ENCODE measurements around the gene WNT9A. TPM values are rescaled to one million over a fixed set of nuclear protein-coding genes. Genes with fewer than 3 reads are reported as not detected.

The WNT9A gene
- total RNA-seq, 2 donors from 2014 or later = 1.4 to 2.0 TPM

- no peak overlapping the region for H3K4me3 ChIP-seq
- TF ChIP-seq POLR2AphosphoS5 (IDR thresholded peaks at IDR 0.05) (no peak), CTCF (IDR thresholded peaks at IDR 0.05) (no peak), POLR2A (IDR thresholded peaks at IDR 0.05) (no peak)
- H3K27ac ChIP-seq = no peak overlapping the region
- no peak for DNase-seq (ENCODE audit: low spot score)
- no peaks in the 10 kb centered on the region for H3K27me3 ChIP-seq (replicated peaks; ENCODE audit: insufficient read depth)
- no peaks in the 10 kb centered on the region for H3K9me3 ChIP-seq
- no peaks in the 10 kb centered on the region for H3K4me1 ChIP-seq (replicated peaks)
- intact Hi-C loops (cut with DNase I) = no loop called here
- no peaks in the 10 kb centered on the region for H3K36me3 ChIP-seq
- 86% methylated on average over 2 of the region's 2 CpGs for WGBS
These were observed 38.5 kb downstream of the WNT9A start for GRCh38 chr1:227909188-227909587.

GRCh38 chr1:227908359-227908758, 39.4 kb downstream of the WNT9A start:
- no peak for DNase-seq (ENCODE audit: low spot score)
- no peaks in the 10 kb centered on the region for H3K9me3 ChIP-seq
- no peaks in the 10 kb centered on the region for H3K27me3 ChIP-seq (replicated peaks; ENCODE audit: insufficient read depth)
- intact Hi-C loops (cut with DNase I) = no loop called here
- no peaks in the 10 kb centered on the region for H3K36me3 ChIP-seq
- no peak overlapping the region for H3K27ac ChIP-seq
- TF ChIP-seq CTCF (IDR thresholded peaks at IDR 0.05) = no peak
- 77% methylated on average over 7 of the region's 7 CpGs for WGBS
- no peak overlapping the region for H3K4me3 ChIP-seq
- no peaks in the 10 kb centered on the region for H3K4me1 ChIP-seq (replicated peaks)

- H3K36me3 ChIP-seq = no peaks in the 10 kb centered on the region
- intact Hi-C loops (cut with DNase I) = no loop called here
- no peaks in the 10 kb centered on the region for H3K27me3 ChIP-seq (replicated peaks; ENCODE audit: insufficient read depth)
- no peak for DNase-seq (ENCODE audit: low spot score)
- TF ChIP-seq POLR2AphosphoS5 (IDR thresholded peaks at IDR 0.05) = no peak
- no peak for TF ChIP-seq POLR2A (IDR thresholded peaks at IDR 0.05)
- WGBS = 82% methylated on average over 9 of the region's 13 CpGs
- no peaks in the 10 kb centered on the region for H3K4me1 ChIP-seq (replicated peaks)
- no peak overlapping the region for H3K4me3 ChIP-seq
- no peaks in the 10 kb centered on the region for H3K9me3 ChIP-seq
- H3K27ac ChIP-seq = no peak overlapping the region
These were observed 40.2 kb downstream of the WNT9A start for GRCh38 chr1:227907439-227908015.

- no peak for DNase-seq (ENCODE audit: low spot score)
- no peaks in the 10 kb centered on the region for H3K9me3 ChIP-seq
- no peaks in the 10 kb centered on the region for H3K27me3 ChIP-seq (replicated peaks; ENCODE audit: insufficient read depth)
- no peak overlapping the region for H3K4me3 ChIP-seq
- H3K36me3 ChIP-seq = no peaks in the 10 kb centered on the region
- no peaks in the 10 kb centered on the region for H3K4me1 ChIP-seq (replicated peaks)
- no peak for TF ChIP-seq CTCF (IDR thresholded peaks at IDR 0.05)
- no peak for TF ChIP-seq POLR2A (IDR thresholded peaks at IDR 0.05)
- 100% methylated on average over 1 of the region's 1 CpG for WGBS
- H3K27ac ChIP-seq = no peak overlapping the region
- intact Hi-C loops (cut with DNase I) = no loop called here
These were observed 41.1 kb downstream of the WNT9A start for GRCh38 chr1:227906550-227907071.

- intact Hi-C loops (cut with DNase I) = no loop called here
- H3K36me3 ChIP-seq = no peaks in the 10 kb centered on the region
- DNase-seq (ENCODE audit: low spot score) = no peak
- H3K27me3 ChIP-seq (replicated peaks; ENCODE audit: insufficient read depth) = no peaks in the 10 kb centered on the region
- TF ChIP-seq POLR2AphosphoS5 (IDR thresholded peaks at IDR 0.05) (no peak), POLR2A (IDR thresholded peaks at IDR 0.05) (no peak), CTCF (IDR thresholded peaks at IDR 0.05) (no peak)
- 90% methylated on average over 15 of the region's 15 CpGs for WGBS
- no peak overlapping the region for H3K4me3 ChIP-seq
- H3K27ac ChIP-seq = no peak overlapping the region
- no peaks in the 10 kb centered on the region for H3K9me3 ChIP-seq
- no peaks in the 10 kb centered on the region for H3K4me1 ChIP-seq (replicated peaks)
These were observed 41.9 kb downstream of the WNT9A start for GRCh38 chr1:227905573-227906487.
